ENCODE results near the gene RAP1GAP. TPM values are rescaled to one million over a fixed set of nuclear protein-coding genes. Genes with fewer than 3 reads are reported as not detected.

Gene RAP1GAP
- total and polyA plus RNA-seq, 7 donors, result 0.04 to 0.57 (median 0.21) TPM; not detected in 2

GRCh38 chr1:21666576-21667320, 2.4 kb downstream of the RAP1GAP start:
- H3K27me3 ChIP-seq (ENCODE audit: insufficient read depth in 3 of 3, low read length in 2 of 3), result peaks cover 0 to 88% (median 33%) of the 10 kb centered on the region in 3 donors
- peaks cover 10% of the 10 kb centered on the region for H3K4me1 ChIP-seq
- no peak overlapping the region for H3K27ac ChIP-seq
- no peak overlapping the region for H3K4me3 ChIP-seq
- intact Hi-C loops (cut with DNase I), result no loop called here
- H3K9me3 ChIP-seq, result no peaks in the 10 kb centered on the region
- 52 to 62% (median 56%) methylated on average over 22 of the region's 22 CpGs for WGBS, 3 donors
- no peak for TF ChIP-seq CTCF (IDR thresholded peaks at IDR 0.05)
- DNase-seq (no peak), ATAC-seq (no peak)
- H3K36me3 ChIP-seq (ENCODE audit: insufficient read depth in 1 of 2, low read depth in 1 of 2), result no peaks in the 10 kb centered on the region

GRCh38 chr1:21665711-21666575, 3.2 kb downstream of the RAP1GAP start:
- ATAC-seq (no peak), DNase-seq (no peak)
- H3K36me3 ChIP-seq (ENCODE audit: insufficient read depth in 1 of 2, low read depth in 1 of 2), result no peaks in the 10 kb centered on the region
- no peaks in the 10 kb centered on the region for H3K9me3 ChIP-seq
- no peak overlapping the region for H3K27ac ChIP-seq
- intact Hi-C loops (cut with DNase I), result no loop called here
- peaks cover 10% of the 10 kb centered on the region for H3K4me1 ChIP-seq
- 60 to 62% (median 60%) methylated on average over 8 of the region's 8 CpGs for WGBS, 3 donors
- no peak for TF ChIP-seq CTCF (IDR thresholded peaks at IDR 0.05)
- H3K27me3 ChIP-seq (ENCODE audit: insufficient read depth in 3 of 3, low read length in 2 of 3), result peaks cover 0 to 96% (median 33%) of the 10 kb centered on the region in 3 donors
- H3K4me3 ChIP-seq, result no peak overlapping the region

- TF ChIP-seq CTCF (IDR thresholded peaks at IDR 0.05), result no peak
- no peaks in the 10 kb centered on the region for H3K36me3 ChIP-seq (ENCODE audit: insufficient read depth in 1 of 2, low read depth in 1 of 2)
- H3K27ac ChIP-seq, result no peak overlapping the region
- H3K4me1 ChIP-seq, result peaks cover 10% of the 10 kb centered on the region
- H3K9me3 ChIP-seq, result no peaks in the 10 kb centered on the region
- ATAC-seq (no peak), DNase-seq (no peak)
- peaks cover 0 to 98% (median 33%) of the 10 kb centered on the region in 3 donors for H3K27me3 ChIP-seq (ENCODE audit: insufficient read depth in 3 of 3, low read length in 2 of 3)
- WGBS, 3 donors, result 57 to 63% (median 58%) methylated on average over 10 of the region's 10 CpGs
- no peak overlapping the region for H3K4me3 ChIP-seq
- intact Hi-C loops (cut with DNase I), result no loop called here
Observed at GRCh38 chr1:21664806-21665588, 4.2 kb downstream of the RAP1GAP start.

GRCh38 chr1:21663951-21664805, 5.0 kb downstream of the RAP1GAP start:
- intact Hi-C loops (cut with DNase I), result no loop called here
- H3K4me1 ChIP-seq, result peaks cover 4% of the 10 kb centered on the region
- no peak for TF ChIP-seq CTCF (IDR thresholded peaks at IDR 0.05)
- 56 to 63% (median 59%) methylated on average over 16 of the region's 16 CpGs for WGBS, 3 donors
- no peaks in the 10 kb centered on the region for H3K9me3 ChIP-seq
- no peak for ATAC-seq
- DNase-seq, result no peak
- H3K27ac ChIP-seq, result no peak overlapping the region
- no peaks in the 10 kb centered on the region for H3K36me3 ChIP-seq (ENCODE audit: insufficient read depth in 1 of 2, low read depth in 1 of 2)
- H3K27me3 ChIP-seq (ENCODE audit: insufficient read depth in 3 of 3, low read length in 2 of 3), result peaks cover 0 to 98% (median 26%) of the 10 kb centered on the region in 3 donors
- no peak overlapping the region for H3K4me3 ChIP-seq

Measured in psoas muscle (tissue), 8 donors.